ENCODE measurements around the gene PPAT.

PPAT gene

DNA sequence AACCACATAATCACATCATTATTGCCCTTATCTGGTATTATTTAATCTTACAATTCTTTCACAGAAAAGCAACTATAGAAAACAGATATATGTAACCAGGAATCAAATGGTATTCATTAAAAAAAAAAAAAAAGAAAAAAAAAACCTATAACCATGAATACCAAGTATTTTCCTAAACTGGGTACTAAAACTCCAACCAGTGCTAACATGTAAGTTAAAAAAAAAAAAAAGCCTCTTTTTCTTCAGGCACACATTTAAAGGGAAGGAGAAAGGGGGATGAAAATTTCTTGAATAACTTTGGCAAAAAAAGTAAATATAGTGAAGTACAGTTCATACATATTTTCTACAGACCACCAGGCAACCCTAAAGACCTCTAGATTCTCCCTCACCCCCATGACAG lies 2.1 kb downstream of the PPAT start:
- Histone ChIP-seq H3K9me2 (replicated peaks; ENCODE audit: insufficient read depth, low read length) (no peaks in the 10 kb centered on the region), H3K4me3 (ENCODE audit: insufficient read depth, low read length, poor library complexity, severe bottlenecking) (peak overlapping the region; percentile 70), H3K27me3 (ENCODE audit: low read length) (no peaks in the 10 kb centered on the region), H3K9me3 (ENCODE audit: insufficient read depth, low read length) (no peaks in the 10 kb centered on the region), H3K4me2 (ENCODE audit: low read depth, low read length, poor library complexity, severe bottlenecking) (peak overlapping the region; percentile 94), H3K79me2 (ENCODE audit: insufficient read depth, low read length) (peaks cover 91% of the 10 kb centered on the region), H3K9ac (ENCODE audit: low read length) (peak overlapping the region; percentile 89), H2AFZ (ENCODE audit: low read depth, low read length, severe bottlenecking) (no peak overlapping the region), H4K20me1 (ENCODE audit: low read depth, low read length) (peaks cover 5% of the 10 kb centered on the region), H3K27ac (ENCODE audit: low read depth, low read length) (no peak overlapping the region), H3K36me3 (ENCODE audit: low read length) (no peaks in the 10 kb centered on the region; the same call in 1 of the 2 replicates), H3F3A (ENCODE audit: insufficient read depth) (peaks cover 8% of the 10 kb centered on the region; the same call in 1 of the 2 replicates)
- TF ChIP-seq, protein P1, sequence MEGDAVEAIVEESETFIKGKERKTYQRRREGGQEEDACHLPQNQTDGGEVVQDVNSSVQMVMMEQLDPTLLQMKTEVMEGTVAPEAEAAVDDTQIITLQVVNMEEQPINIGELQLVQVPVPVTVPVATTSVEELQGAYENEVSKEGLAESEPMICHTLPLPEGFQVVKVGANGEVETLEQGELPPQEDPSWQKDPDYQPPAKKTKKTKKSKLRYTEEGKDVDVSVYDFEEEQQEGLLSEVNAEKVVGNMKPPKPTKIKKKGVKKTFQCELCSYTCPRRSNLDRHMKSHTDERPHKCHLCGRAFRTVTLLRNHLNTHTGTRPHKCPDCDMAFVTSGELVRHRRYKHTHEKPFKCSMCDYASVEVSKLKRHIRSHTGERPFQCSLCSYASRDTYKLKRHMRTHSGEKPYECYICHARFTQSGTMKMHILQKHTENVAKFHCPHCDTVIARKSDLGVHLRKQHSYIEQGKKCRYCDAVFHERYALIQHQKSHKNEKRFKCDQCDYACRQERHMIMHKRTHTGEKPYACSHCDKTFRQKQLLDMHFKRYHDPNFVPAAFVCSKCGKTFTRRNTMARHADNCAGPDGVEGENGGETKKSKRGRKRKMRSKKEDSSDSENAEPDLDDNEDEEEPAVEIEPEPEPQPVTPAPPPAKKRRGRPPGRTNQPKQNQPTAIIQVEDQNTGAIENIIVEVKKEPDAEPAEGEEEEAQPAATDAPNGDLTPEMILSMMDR (IDR thresholded peaks at IDR 0.05; ENCODE audit: insufficient read depth, low read length, poor library complexity, severe bottlenecking), result no peak
- no peak for TF ChIP-seq EZH2phosphoT487 (conservative IDR thresholded peaks at IDR 0.05; ENCODE audit: low read length)

DNA sequence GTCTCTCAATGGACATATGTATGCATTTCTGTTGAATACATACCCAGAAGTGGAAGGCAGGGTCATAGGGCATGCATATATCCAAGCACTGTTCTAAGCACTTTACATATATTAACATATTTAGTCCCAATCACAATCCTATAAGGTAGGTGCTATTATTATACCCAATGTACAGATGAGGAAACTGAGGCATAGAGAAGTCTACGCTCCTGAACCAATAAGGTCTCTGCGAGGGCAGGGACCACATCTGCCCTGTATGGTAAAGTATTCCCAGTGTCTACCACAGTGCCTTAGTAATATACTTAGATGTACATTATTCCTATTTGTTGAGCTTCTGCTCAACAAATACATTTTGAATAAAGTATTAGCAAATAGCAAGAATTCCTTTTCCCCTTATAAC lies 5.2 kb downstream of the PPAT start:
- H3K4me2 ChIP-seq (ENCODE audit: low read depth, low read length, poor library complexity, severe bottlenecking), result no peak overlapping the region
- no peak overlapping the region for H2AFZ ChIP-seq (ENCODE audit: low read depth, low read length, severe bottlenecking)
- H3K27me3 ChIP-seq (ENCODE audit: low read length), result no peaks in the 10 kb centered on the region
- no peak overlapping the region for H3K27ac ChIP-seq (ENCODE audit: low read depth, low read length)
- peaks cover 5% of the 10 kb centered on the region for H4K20me1 ChIP-seq (ENCODE audit: low read depth, low read length)
- peaks cover 11% of the 10 kb centered on the region; the same call in 1 of the 2 replicates for H3F3A ChIP-seq (ENCODE audit: insufficient read depth)
- TF ChIP-seq EZH2phosphoT487 (conservative IDR thresholded peaks at IDR 0.05; ENCODE audit: low read length), result no peak
- TF ChIP-seq, protein P1 (IDR thresholded peaks at IDR 0.05; ENCODE audit: insufficient read depth, low read length, poor library complexity, severe bottlenecking), result no peak
- H3K36me3 ChIP-seq (ENCODE audit: low read length), result peaks cover 3% of the 10 kb centered on the region; the same call in 1 of the 2 replicates
- H3K9me2 ChIP-seq (replicated peaks; ENCODE audit: insufficient read depth, low read length), result no peaks in the 10 kb centered on the region
- no peaks in the 10 kb centered on the region for H3K9me3 ChIP-seq (ENCODE audit: insufficient read depth, low read length)
- H3K79me2 ChIP-seq (ENCODE audit: insufficient read depth, low read length), result peaks cover 100% of the 10 kb centered on the region
- H3K4me3 ChIP-seq (ENCODE audit: insufficient read depth, low read length, poor library complexity, severe bottlenecking), result no peak overlapping the region
- H3K9ac ChIP-seq (ENCODE audit: low read length), result no peak overlapping the region

DNA sequence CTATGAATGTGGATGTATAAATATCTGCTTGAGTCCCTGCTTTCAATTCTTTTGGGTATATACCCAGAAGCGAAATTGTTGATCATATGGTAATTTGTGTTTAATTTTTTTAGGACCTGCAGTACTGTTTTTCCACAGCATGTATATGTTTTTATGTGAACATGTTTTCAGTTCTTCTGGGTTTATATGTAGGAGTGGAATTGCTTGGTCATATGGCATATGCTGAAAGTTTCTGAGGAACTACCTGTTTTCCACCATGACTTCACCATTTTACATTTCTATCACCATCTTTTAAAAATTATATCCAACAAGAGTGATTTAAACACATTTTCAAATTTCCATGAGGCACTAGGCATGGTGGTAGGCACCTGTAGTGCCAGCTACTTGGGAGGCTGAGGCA lies 8.2 kb downstream of the PPAT start:
- peaks cover 3% of the 10 kb centered on the region; the same call in 1 of the 2 replicates for H3K36me3 ChIP-seq (ENCODE audit: low read length)
- H3F3A ChIP-seq (ENCODE audit: insufficient read depth), result peaks cover 14% of the 10 kb centered on the region; the same call in 1 of the 2 replicates
- H2AFZ ChIP-seq (ENCODE audit: low read depth, low read length, severe bottlenecking), result no peak overlapping the region
- no peaks in the 10 kb centered on the region for H3K27me3 ChIP-seq (ENCODE audit: low read length)
- peaks cover 100% of the 10 kb centered on the region for H3K79me2 ChIP-seq (ENCODE audit: insufficient read depth, low read length)
- H3K4me3 ChIP-seq (ENCODE audit: insufficient read depth, low read length, poor library complexity, severe bottlenecking), result no peak overlapping the region
- no peak overlapping the region for H3K4me2 ChIP-seq (ENCODE audit: low read depth, low read length, poor library complexity, severe bottlenecking)
- no peaks in the 10 kb centered on the region for H3K9me3 ChIP-seq (ENCODE audit: insufficient read depth, low read length)
- H4K20me1 ChIP-seq (ENCODE audit: low read depth, low read length), result peaks cover 12% of the 10 kb centered on the region
- TF ChIP-seq, protein P1 (IDR thresholded peaks at IDR 0.05; ENCODE audit: insufficient read depth, low read length, poor library complexity, severe bottlenecking), result no peak
- TF ChIP-seq EZH2phosphoT487 (conservative IDR thresholded peaks at IDR 0.05; ENCODE audit: low read length), result no peak
- no peak overlapping the region for H3K27ac ChIP-seq (ENCODE audit: low read depth, low read length)
- H3K9ac ChIP-seq (ENCODE audit: low read length), result no peak overlapping the region
- H3K9me2 ChIP-seq (replicated peaks; ENCODE audit: insufficient read depth, low read length), result no peaks in the 10 kb centered on the region
